RWPE1 (cell line): Measurements from ENCODE around the gene ZNF841.

Experiments
- CTCF ChIA-PET: fragments of 350-600 bp; sonication (Branson Sonifier 250); formaldehyde crosslinking; extraction: SDS; loops from one replicate; lab custom pipeline; 2021; lab: Yijun Ruan, JAX
- POLR2A ChIA-PET: fragments of 400-600 bp; formaldehyde crosslinking; extraction: SDS; loops from one replicate; lab custom pipeline; 2020; ENCODE audit warnings: antibody characterized with exemption; ENCODE audit not compliant: low non-redundant PET; lab: Yijun Ruan, JAX
- DNase-seq: peaks from one replicate; pipeline ENCODE4 v3.0.0; 2012; ENCODE audit warnings: low spot score
- H3K27ac ChIP-seq: fragments of 450-650 bp; 2 replicates; pipeline ENCODE4 v1.5.1; 2017
- TF ChIP-seq, protein P1 (sequence below): fragments of 450-650 bp; conservative IDR thresholded peaks from 2 replicates; pipeline ENCODE4 v1.5.1; 2017; ENCODE audit warnings: low read depth, mild to moderate bottlenecking

Gene ZNF841

DNA sequence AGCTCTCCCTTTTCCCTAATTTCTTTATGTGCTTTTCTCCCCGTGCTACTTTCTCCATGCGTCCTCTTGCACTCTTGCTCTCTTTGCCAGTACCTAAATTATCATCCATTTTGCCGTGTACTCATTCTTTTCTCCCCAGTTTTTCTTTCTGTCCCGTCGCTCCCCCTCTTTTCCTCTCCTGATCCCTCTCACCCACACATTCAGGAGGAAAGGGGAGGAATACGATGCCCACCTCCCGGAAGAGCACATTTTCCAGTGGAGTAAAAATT is 43.4 kb upstream of the ZNF841 start:
- peak overlapping the region; percentile 93 for H3K27ac ChIP-seq
- CTCF ChIA-PET = interaction anchor here (0.7 kb wide), 1 partner anchor 37 kb away, joined by 3 read pairs; no protein-coding TSS in a partner anchor
- TF ChIP-seq, protein P1, sequence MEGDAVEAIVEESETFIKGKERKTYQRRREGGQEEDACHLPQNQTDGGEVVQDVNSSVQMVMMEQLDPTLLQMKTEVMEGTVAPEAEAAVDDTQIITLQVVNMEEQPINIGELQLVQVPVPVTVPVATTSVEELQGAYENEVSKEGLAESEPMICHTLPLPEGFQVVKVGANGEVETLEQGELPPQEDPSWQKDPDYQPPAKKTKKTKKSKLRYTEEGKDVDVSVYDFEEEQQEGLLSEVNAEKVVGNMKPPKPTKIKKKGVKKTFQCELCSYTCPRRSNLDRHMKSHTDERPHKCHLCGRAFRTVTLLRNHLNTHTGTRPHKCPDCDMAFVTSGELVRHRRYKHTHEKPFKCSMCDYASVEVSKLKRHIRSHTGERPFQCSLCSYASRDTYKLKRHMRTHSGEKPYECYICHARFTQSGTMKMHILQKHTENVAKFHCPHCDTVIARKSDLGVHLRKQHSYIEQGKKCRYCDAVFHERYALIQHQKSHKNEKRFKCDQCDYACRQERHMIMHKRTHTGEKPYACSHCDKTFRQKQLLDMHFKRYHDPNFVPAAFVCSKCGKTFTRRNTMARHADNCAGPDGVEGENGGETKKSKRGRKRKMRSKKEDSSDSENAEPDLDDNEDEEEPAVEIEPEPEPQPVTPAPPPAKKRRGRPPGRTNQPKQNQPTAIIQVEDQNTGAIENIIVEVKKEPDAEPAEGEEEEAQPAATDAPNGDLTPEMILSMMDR = no peak
- no peak for DNase-seq
- POLR2A ChIA-PET = interaction anchor here (1.0 kb wide), 1 partner anchor 51 kb away, joined by 3 read pairs; the partner anchor contains the start of gene PPP2R1A

DNA sequence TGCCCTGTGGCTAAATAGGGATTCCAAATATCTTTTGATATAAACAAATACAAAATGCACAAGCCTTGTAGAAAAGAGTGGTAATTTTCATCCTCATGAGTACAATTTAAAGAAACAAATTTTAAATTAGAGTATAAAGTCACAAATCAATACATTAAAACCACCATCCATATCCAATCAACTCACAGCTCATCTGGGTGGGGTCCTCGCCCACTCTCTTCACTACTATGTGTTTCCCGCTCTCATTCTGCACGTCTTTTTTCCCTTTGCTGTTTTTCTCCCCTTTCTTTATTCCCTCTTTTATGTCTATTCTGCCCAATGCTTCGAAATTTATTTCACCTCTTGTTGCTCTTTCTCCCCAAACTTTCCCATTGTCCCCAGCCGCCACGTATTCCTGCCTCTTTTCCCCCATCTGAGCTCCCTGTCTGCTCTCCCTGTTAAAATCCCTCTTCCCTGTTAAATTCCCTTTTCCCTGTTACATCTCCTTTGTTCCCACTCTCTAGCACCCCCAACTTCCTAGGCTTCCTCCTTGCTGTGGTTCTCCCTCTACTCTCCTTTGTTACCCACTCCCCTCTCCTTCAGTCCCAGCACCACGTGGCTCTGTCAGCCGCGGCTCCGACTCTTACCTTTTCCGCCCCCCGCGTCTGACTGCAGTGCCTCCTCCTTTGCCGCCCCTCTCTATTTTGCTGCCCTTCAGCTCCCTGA is 42.9 kb upstream of the ZNF841 start:
- POLR2A ChIA-PET = interaction anchor here (1.0 kb wide), 1 partner anchor 51 kb away, joined by 3 read pairs; the partner anchor contains the start of gene PPP2R1A
- H3K27ac ChIP-seq = peak overlapping the region; percentile 93
- CTCF ChIA-PET = interaction anchor here (0.7 kb wide), 1 partner anchor 36 kb away, joined by 3 read pairs; no protein-coding TSS in a partner anchor
- peak; percentile 19 for DNase-seq
- TF ChIP-seq, protein P1 = no peak

DNA sequence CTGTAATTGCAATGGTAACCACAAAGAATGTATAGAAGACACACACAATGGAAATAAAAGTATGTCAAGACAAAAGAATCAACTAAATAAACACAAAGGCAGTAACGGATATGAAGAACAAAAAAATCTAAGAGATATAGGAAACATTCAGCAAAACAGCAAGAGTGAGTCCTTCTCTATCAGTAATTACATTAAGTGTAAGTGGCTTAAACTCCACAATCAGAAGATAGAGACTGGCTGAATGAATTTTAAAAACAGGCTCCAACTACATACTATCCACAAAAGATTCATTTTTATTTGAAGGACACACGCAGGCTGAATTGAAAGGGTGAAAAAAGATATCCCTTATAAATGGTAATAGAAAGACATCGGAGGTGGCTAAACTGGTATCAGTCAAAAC is 24.7 kb upstream of the ZNF841 start:
- CTCF ChIA-PET = no interaction called here

DNA sequence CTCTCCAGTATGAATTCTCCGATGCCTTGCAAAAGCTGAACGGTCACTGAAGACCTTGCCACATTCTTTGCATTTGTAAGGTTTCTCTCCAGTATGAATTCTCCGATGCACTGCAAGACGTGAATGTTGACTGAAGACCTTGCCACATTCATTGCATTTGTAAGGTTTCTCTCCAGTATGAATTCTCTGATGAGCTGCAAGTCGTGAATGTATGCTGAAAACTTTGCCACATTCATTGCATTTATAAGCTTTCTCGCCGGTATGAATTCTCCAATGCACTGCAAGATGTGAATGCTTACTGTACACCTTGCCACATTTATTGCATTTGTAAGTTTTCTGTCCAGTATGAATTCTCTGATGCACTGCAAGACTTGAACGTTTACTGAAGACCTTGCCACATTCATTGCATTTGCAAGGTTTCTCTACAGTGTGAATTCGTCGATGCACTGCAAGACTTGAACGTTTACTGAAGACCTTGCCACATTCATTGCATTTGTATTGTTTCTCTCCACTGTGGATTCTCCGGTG is 20.0 kb upstream of the ZNF841 start:
- TF ChIP-seq, protein P1 = no peak
- ChIA-PET POLR2A (no interaction called here), CTCF (no interaction called here)
- no peak overlapping the region for H3K27ac ChIP-seq
- no peak for DNase-seq

More for the DNA sequence above, 24.7 kb upstream of the ZNF841 start:
- TF ChIP-seq, protein P1 = no peak
- H3K27ac ChIP-seq = no peak overlapping the region
- no peak for DNase-seq
- POLR2A ChIA-PET = no interaction called here

DNA sequence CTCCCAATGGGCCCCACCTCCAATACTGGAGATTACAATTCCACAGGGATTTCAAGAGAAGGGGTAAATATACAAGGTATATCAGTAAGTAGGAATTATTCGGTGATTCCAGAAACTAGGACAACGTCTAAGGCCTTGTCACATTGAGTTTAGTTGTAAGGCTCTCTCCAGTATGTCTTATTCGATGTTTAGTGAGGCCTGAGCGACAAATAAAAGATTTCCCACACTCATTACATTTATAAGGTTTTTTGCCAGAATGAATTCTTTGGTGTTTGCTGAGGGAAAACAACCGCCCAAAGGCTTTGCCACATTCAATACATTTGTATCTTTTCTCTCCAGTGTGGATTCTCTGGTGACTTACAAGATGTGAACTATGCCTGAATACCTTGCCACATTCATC is 19.1 kb upstream of the ZNF841 start:
- ChIA-PET CTCF (no interaction called here), POLR2A (no interaction called here)
- no peak overlapping the region for H3K27ac ChIP-seq
- TF ChIP-seq, protein P1 = no peak
- DNase-seq = no peak

DNA sequence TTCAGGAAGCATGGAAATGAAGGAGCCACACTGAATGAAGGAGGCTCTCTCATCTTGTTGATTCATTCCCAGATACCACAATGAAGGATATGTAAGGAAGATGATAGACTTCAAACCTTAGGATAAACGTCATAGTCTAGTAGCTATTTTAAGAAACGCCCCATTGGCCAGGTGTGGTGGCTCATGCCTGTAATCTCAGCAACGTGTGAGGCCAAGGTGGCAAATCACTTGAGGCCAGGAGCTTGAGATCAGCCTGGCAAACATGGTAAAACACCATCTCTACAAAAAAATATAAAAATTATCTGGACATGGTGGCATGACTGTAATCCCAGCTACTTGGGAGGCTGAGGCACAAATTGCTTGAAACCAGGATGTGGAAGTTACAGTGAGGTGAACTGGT is 17.1 kb upstream of the ZNF841 start:
- CTCF ChIA-PET = interaction anchor here (1.2 kb wide), 1 partner anchor 13 kb away, joined by 4 read pairs; no protein-coding TSS in a partner anchor
- POLR2A ChIA-PET = no interaction called here
- no peak for DNase-seq
- TF ChIP-seq, protein P1 = no peak
- H3K27ac ChIP-seq = no peak overlapping the region
